Measurements from ENCODE around the gene CRYBG3. TPM values are rescaled to one million over a fixed set of nuclear protein-coding genes. Genes with fewer than 3 reads are reported as not detected.

CRYBG3 gene
- total RNA-seq, 1 donor = 23.9 TPM

DNA sequence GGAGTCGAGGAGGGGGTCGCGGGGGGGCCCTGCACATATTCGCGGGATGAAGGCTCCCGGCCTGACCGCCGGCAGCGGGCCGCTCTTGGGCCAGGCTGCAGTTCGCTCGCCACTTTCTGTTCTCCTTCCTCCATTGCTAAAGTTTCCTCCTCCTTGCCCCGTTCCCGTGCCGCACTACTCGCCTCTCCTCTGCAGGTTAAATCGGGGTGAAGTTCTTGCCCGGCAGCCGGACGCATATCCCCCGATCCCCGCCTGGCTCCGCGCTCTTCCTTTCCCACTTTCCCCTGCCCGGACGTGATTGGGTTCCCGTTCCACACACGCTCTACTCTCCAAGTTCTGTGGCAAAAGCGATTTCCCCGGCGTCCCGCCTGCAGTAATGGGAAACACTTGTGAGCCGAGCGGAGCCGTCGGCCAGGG, 556 bp downstream of the CRYBG3 start:
- peak; percentile 63 for DNase-seq (ENCODE audit: low read depth)
- TF ChIP-seq, protein P1, sequence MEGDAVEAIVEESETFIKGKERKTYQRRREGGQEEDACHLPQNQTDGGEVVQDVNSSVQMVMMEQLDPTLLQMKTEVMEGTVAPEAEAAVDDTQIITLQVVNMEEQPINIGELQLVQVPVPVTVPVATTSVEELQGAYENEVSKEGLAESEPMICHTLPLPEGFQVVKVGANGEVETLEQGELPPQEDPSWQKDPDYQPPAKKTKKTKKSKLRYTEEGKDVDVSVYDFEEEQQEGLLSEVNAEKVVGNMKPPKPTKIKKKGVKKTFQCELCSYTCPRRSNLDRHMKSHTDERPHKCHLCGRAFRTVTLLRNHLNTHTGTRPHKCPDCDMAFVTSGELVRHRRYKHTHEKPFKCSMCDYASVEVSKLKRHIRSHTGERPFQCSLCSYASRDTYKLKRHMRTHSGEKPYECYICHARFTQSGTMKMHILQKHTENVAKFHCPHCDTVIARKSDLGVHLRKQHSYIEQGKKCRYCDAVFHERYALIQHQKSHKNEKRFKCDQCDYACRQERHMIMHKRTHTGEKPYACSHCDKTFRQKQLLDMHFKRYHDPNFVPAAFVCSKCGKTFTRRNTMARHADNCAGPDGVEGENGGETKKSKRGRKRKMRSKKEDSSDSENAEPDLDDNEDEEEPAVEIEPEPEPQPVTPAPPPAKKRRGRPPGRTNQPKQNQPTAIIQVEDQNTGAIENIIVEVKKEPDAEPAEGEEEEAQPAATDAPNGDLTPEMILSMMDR (IDR thresholded peaks at IDR 0.05; ENCODE audit: insufficient read depth, low read length) = no peak
- peak overlapping the region; percentile 95 for H3K4me3 ChIP-seq (ENCODE audit: low read depth, low read length)

DNA sequence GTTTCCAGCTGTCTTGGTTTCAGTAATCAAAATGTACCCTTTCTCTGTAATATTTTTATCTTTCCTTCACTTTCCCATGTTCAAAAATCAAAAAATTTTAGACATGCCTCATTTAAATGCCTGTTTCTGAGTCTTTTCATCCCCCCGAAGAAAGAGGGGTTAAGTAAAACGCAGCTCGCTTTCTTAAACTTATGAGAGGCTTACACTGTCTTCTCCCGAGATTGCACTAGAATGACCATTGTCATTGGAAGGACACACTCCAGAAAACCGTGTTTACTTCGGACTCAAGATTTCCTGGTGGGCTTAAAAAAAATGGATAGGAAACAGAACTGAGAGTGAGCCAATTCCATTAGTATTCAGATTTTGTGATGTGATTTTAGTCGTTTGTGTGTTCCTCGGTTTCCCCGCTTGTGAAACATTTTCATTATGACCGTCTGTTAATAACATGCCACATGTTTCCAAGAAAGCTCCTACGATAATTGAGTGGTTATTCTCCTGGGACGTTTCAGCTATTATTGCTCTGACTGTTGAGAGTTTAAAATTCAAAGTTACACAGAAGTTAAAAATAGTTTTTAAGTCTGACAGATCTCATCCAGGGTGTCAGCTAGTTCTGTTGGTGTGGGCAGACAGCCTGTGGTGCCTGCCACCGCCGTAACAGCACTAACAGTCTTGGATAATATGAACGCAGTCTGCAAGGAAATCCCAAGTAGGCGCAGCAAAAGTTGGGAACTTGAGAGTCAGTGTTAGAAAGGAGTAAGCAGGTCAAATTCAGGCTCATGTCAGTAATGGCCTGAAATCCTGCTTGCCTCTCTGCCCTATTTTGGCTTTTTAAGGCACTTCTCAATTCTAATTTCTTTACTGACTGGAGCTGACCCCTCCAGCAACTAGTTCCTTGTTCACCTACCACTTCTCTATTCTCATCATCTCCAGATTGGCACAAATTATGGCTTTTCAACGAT, 1.5 kb downstream of the CRYBG3 start:
- peak overlapping the region; percentile 95 for H3K4me3 ChIP-seq (ENCODE audit: low read depth, low read length)
- DNase-seq (ENCODE audit: low read depth) = peak; percentile 21
- TF ChIP-seq, protein P1 (IDR thresholded peaks at IDR 0.05; ENCODE audit: insufficient read depth, low read length) = no peak

DNA sequence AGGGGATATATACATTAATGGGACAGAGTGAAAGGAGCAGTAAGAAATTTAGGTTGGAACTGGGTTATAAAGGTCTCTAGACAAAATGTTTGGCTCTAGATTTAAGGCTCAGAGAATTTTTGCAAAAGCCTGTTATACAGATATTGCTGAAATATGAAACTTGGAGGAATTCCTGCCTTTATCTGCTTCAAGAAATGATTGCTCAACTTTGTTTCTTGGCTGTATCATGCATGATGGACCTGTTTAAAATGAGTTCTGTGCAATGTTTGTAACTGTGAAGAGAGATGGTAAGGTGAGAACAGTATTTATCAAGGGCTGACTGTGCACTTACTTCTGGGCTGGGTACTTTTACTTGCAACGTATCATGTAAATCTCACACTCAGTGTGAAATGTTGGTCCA, 3.3 kb downstream of the CRYBG3 start:
- DNase-seq (ENCODE audit: low read depth) = peak; percentile 70
- no peak overlapping the region for H3K4me3 ChIP-seq (ENCODE audit: low read depth, low read length)
- TF ChIP-seq, protein P1 (IDR thresholded peaks at IDR 0.05; ENCODE audit: insufficient read depth, low read length) = no peak

DNA sequence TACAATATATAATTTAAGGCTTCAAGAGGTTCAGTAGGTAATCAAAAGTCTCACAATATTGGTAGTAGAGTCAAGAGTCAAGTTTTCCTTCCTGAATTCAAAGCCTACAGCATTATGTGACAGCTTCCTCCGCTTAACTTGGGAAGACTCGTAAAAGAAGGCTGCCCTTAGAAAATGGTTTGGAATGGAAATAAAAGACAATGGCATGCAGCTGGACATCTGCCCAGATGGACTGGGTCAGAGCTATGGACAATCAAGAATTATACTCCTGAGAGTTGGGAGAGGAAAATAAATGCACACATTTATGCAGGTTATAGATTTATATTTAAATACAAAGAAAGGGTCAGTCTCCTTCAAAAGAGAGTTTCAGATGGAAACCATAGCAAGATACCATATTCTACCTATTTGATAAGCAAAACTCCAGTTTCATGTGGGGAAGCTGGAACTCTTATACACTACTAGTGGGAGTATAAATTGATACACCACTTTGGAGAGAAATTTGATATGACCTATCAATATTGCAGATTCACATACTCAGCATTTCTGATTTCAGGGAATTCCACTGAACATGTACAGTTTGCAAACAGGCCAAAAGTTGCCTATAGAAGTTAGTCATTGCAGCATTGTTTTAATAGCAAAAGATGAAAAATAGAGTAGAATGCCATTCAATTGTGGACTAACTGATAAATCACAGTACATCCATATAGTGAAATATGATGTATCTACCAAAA, 6.1 kb downstream of the CRYBG3 start:
- TF ChIP-seq, protein P1 (IDR thresholded peaks at IDR 0.05; ENCODE audit: insufficient read depth, low read length) = no peak
- peak; percentile 31 for DNase-seq (ENCODE audit: low read depth)
- H3K4me3 ChIP-seq (ENCODE audit: low read depth, low read length) = no peak overlapping the region

DNA sequence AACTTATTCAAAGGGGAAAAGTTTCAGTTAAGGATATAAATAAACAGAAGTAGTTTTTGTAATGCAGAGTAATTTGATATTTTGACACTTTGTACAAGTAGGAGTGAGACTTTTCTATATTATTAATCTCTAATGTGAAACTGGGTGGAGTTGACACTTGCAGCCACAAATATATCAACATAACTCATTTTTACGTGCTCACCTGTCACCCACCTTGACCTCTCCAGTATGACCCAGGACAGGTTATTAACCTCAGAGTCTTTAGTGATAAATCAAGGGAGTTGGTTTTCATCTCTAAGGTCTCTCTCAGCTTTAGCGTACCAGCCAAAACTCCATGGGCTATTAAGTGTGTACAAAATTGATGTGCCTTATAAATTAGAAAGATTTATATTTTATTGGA, 7.4 kb downstream of the CRYBG3 start:
- no peak for DNase-seq (ENCODE audit: low read depth)
- no peak overlapping the region for H3K4me3 ChIP-seq (ENCODE audit: low read depth, low read length)
- TF ChIP-seq, protein P1 (IDR thresholded peaks at IDR 0.05; ENCODE audit: insufficient read depth, low read length) = no peak

DNA sequence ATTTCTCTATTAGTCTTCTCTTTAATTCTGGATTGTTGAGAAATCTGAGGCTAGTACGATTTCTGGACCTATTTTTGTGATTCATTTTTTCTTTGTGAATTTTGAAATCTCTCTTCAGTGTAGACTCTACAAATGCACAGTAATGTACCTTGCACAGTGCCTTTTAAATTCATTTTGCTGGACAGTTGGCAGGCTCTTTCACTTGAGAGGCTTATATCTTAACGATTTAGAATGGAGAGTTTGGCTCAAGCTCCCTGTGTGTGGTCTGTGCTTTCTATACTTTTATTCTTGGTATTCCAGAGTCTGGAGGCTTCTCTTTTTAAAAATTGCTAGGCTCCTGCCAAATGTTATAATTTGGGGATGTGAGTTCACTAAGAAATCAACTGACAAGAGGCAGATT, 8.8 kb downstream of the CRYBG3 start:
- peak; percentile 27 for DNase-seq (ENCODE audit: low read depth)
- no peak overlapping the region for H3K4me3 ChIP-seq (ENCODE audit: low read depth, low read length)
- TF ChIP-seq, protein P1 (IDR thresholded peaks at IDR 0.05; ENCODE audit: insufficient read depth, low read length) = no peak
